Tibial nerve (tissue), 4 donors: ENCODE data around the gene INO80D.

Experiments used
- CTCF ChIP-seq, 5 experiments: fragments of 200-600 bp in 3 of 5; fragments of 450-650 bp in 2 of 5; sonication (generic) in 3 of 5; IDR thresholded peaks; one replicate each; pipeline ENCODE4 v1.5.1; 2016 to 2019; ENCODE audit warnings: antibody characterized with exemption in 5 of 5, mild to moderate bottlenecking in 3 of 5, moderate library complexity in 2 of 5
- EP300 ChIP-seq, 2 donors: sonication (generic); formaldehyde crosslinking; IDR thresholded peaks; one replicate each; pipeline ENCODE4 v1.6.1; 2017; ENCODE audit warnings: antibody characterized with exemption in 2 of 2, mild to moderate bottlenecking in 1 of 2
- POLR2A ChIP-seq, 2 donors: fragments of 450-650 bp; IDR thresholded peaks; one replicate each; pipeline ENCODE4 v1.6.1; 2017; ENCODE audit warnings: antibody characterized with exemption in 2 of 2, mild to moderate bottlenecking in 2 of 2, moderate library complexity in 2 of 2

GRCh38 chr2:206098471-206098870, 12.5 kb upstream of the INO80D start:
- TF ChIP-seq CTCF (IDR thresholded peaks at IDR 0.05) (no peak), POLR2A (IDR thresholded peaks at IDR 0.05) (no peak), EP300 (IDR thresholded peaks at IDR 0.05) (no peak)
